HepG2 (cell line): ENCODE data around the gene INAFM2. TPM values are rescaled to one million over a fixed set of nuclear protein-coding genes. Genes with fewer than 3 reads are reported as not detected.
A peak's percentile ranks its signal among the peaks of the same experiment; 100 is the strongest.

ENCODE experiments used
- ATAC-seq: fragments of 200-7000 bp; cut with Tn5 transposase; 3 replicates; pipeline ENCODE4 v1.9.1; 2020; ENCODE audit warnings: mild to moderate bottlenecking, moderate library complexity
- BruUV-seq: library from RNA; stranded (reverse); fragments of 400-500 nt; replicated peaks from 2 replicates; lab custom pipeline; 2021; lab: Mats Ljungman, UMichigan
- CTCF ChIA-PET: fragments of 300-600 bp; formaldehyde crosslinking; extraction: SDS; loops from one replicate; lab custom pipeline; 2021; ENCODE audit warnings: low total read pairs, inconsistent platforms, low intra/inter-chr PET ratio; lab: Yijun Ruan, JAX
- POLR2A ChIA-PET: fragments of 350-600 bp; sonication (Branson Sonifier 250); formaldehyde crosslinking; loops from one replicate; lab custom pipeline; 2020; ENCODE audit warnings: antibody characterized with exemption, inconsistent platforms; lab: Yijun Ruan, JAX
- DNase-seq: peaks from one replicate; pipeline ENCODE4 v3.0.0-alpha.2; 2015; ENCODE audit warnings: low spot score
- FAIRE-seq: peaks from 3 replicates; lab custom pipeline; 2011; peaks lifted over from hg19 to GRCh38; lab: Jason Lieb, UNC
- H2AFZ ChIP-seq: one replicate; pipeline ENCODE4 v1.6.1; 2011; ENCODE audit warnings: low read length, inconsistent platforms
- H3K27ac ChIP-seq: fragments of 300-600 bp; 3 replicates; pipeline ENCODE4 v1.8.0; 2011; ENCODE audit warnings: mixed run types, mild to moderate bottlenecking, mixed read lengths, low read length, inconsistent platforms; ENCODE audit not compliant: insufficient read depth; ENCODE audit errors: extremely low read length
- H3K27me3 ChIP-seq, 2 experiments: fragments of 200-600 bp in 1 of 2; 2 replicates in 1 of 2; 3 replicates in 1 of 2; pipeline versions ENCODE4 v1.6.0 to v1.8.0; 2011; ENCODE audit warnings: low read length in 2 of 2, mild to moderate bottlenecking in 2 of 2, moderate library complexity in 2 of 2, inconsistent platforms in 1 of 2; ENCODE audit not compliant: insufficient read depth in 2 of 2, control insufficient read depth in 1 of 2
- H3K36me3 ChIP-seq, 2 experiments: fragments of 200-600 bp in 1 of 2; replicated peaks in 1 of 2; 2 replicates in 1 of 2; 3 replicates in 1 of 2; pipeline versions ENCODE4 v1.5.1 to v1.8.0; 2011; ENCODE audit warnings: low read length in 2 of 2, inconsistent platforms in 1 of 2; ENCODE audit not compliant: insufficient read depth in 2 of 2, control insufficient read depth in 1 of 2
- H3K4me1 ChIP-seq: 2 replicates; pipeline ENCODE4 v1.5.1; 2012; ENCODE audit warnings: low read length, inconsistent platforms; ENCODE audit not compliant: insufficient read depth
- H3K4me2 ChIP-seq: 2 replicates; pipeline ENCODE4 v1.6.0; 2011; ENCODE audit warnings: low read depth, low read length, inconsistent platforms
- H3K4me3 ChIP-seq, 3 experiments: fragments of 200-600 bp in 1 of 3; sonication (generic), shearing (Covaris generic) in 1 of 3; replicated peaks in 1 of 3; 2 replicates each; pipeline ENCODE4 v1.5.1; 2011 to 2016; ENCODE audit warnings: low read length in 3 of 3, inconsistent platforms in 2 of 3, low read depth in 2 of 3, mild to moderate bottlenecking in 2 of 3, control low read depth in 1 of 3, mixed read lengths in 1 of 3; ENCODE audit not compliant: insufficient read depth in 1 of 3
- H3K79me2 ChIP-seq: one replicate; pipeline ENCODE4 v1.6.1; 2011; ENCODE audit warnings: low read length, inconsistent platforms; ENCODE audit not compliant: insufficient read depth
- H3K9ac ChIP-seq: 2 replicates; pipeline ENCODE4 v1.6.0; 2011; ENCODE audit warnings: mild to moderate bottlenecking, low read depth, low read length, inconsistent platforms; ENCODE audit not compliant: insufficient read depth
- H3K9me3 ChIP-seq: 2 replicates; pipeline ENCODE4 v1.5.1; 2012; ENCODE audit warnings: mild to moderate bottlenecking, low read length
- H4K20me1 ChIP-seq: 2 replicates; pipeline ENCODE4 v1.6.0; 2011; ENCODE audit warnings: inconsistent platforms, mild to moderate bottlenecking, low read length, moderate library complexity; ENCODE audit not compliant: insufficient read depth
- ATF3 ChIP-seq: sonication (generic); formaldehyde crosslinking; IDR thresholded peaks from 2 replicates; pipeline ENCODE4 v1.4.0; 2020; ENCODE audit warnings: missing genetic modification reagents
- CTCF ChIP-seq: sonication (generic); formaldehyde crosslinking; IDR thresholded peaks from 2 replicates; pipeline ENCODE4 v1.5.0; 2020; ENCODE audit warnings: mild to moderate bottlenecking, missing genetic modification reagents, moderate library complexity
- HMGXB4 ChIP-seq, 2 experiments: sonication (generic) in 1 of 2; formaldehyde crosslinking in 1 of 2; IDR thresholded peaks; 2 replicates each; pipeline versions ENCODE4 v1.4.0 to v1.6.1; 2018 to 2020; ENCODE audit warnings: missing genetic modification reagents in 2 of 2, borderline replicate concordance in 1 of 2, low read depth in 1 of 2, mild to moderate bottlenecking in 1 of 2, missing biosample characterization in 1 of 2
- PRPF4 ChIP-seq: fragments of 200-400 bp; formaldehyde crosslinking; IDR thresholded peaks from 2 replicates; pipeline ENCODE4 v1.6.1; 2016; ENCODE audit warnings: low read length, low read depth; ENCODE audit not compliant: poor library complexity, severe bottlenecking
- ZNF224 ChIP-seq: sonication (generic); formaldehyde crosslinking; IDR thresholded peaks from 2 replicates; pipeline ENCODE4 v1.5.0; 2020; ENCODE audit warnings: mild to moderate bottlenecking, missing genetic modification reagents
- ZNF263 ChIP-seq: sonication (generic); formaldehyde crosslinking; IDR thresholded peaks from 2 replicates; pipeline ENCODE4 v1.4.0; 2020; ENCODE audit warnings: missing genetic modification reagents
- ZNF281 ChIP-seq: sonication (generic); formaldehyde crosslinking; IDR thresholded peaks from 2 replicates; pipeline ENCODE4 v1.4.0; 2020; ENCODE audit warnings: missing genetic modification reagents, borderline replicate concordance
- WGBS: methylation state at CpG from one replicate; pipeline ENCODE4 v1.1.6; 2017; ENCODE audit warnings: low lambda C conversion rate; 5-methylcytosine and 5-hydroxymethylcytosine counted together
- in situ Hi-C: cut with HindIII; loops from 2 replicates; pipeline ENCODE4 v1.10.0; 2017; ENCODE audit warnings: low pct_unique_long_range_greater_than_20kb; ENCODE audit not compliant: extremely low pct_ligation_motif_present
- intact Hi-C: fragments of 100-400 bp; cut with micrococcal nuclease; formaldehyde crosslinking; loops from one replicate; pipeline ENCODE4 v1.10.0; 2022; ENCODE audit not compliant: unreplicated experiment
- polyA plus RNA-seq, 8 experiments: library from polyadenylated mRNA; depleted of rRNA in 3 of 8; stranded (reverse) in 7 of 8; unstranded in 1 of 8; fragments of >200 nt; fragmentation: Illumina TruSeq in 4 of 8; extraction: Trizol in 4 of 8; gene quantifications; 2 replicates each; pipeline versions ENCODE4 v1.2.1 to v1.2.3, GENCODE V29; 2011 to 2016; ENCODE audit warnings: low read depth in 4 of 8, missing spikeins in 1 of 8, mixed read lengths in 1 of 8; ENCODE audit not compliant: insufficient read depth in 1 of 8
- total RNA-seq, 5 experiments: library from RNA; depleted of rRNA; stranded (reverse); fragments of >200 nt; fragmentation: Illumina TruSeq; extraction: Trizol; gene quantifications; 2 replicates each; pipeline ENCODE4 v1.2.3, GENCODE V29; 2016; ENCODE audit warnings: low read depth in 1 of 5

INAFM2 gene
- total and polyA plus RNA-seq, 2 of the 13 experiments (the other 11 are each of a cell fraction or from before 2014, with no cell fraction given), result 5.5 to 6.5 TPM

- peaks cover 44% of the 10 kb centered on the region for H3K4me1 ChIP-seq
- FAIRE-seq, result no peak
- no peaks in the 10 kb centered on the region for H4K20me1 ChIP-seq
- DNase-seq, result no peak
- in situ Hi-C loops, result no loop called here
- H3K79me2 ChIP-seq, result no peaks in the 10 kb centered on the region
- no TSS peak for BruUV-seq
- CTCF ChIA-PET, result interaction anchor here (1.4 to 2.0 kb wide), 2 partner anchors 9 to 12 kb away, joined by 3 to 7 read pairs; partner anchors contain the start of gene CCDC9B
- no peaks in the 10 kb centered on the region for H3K36me3 ChIP-seq
- POLR2A ChIA-PET, result interaction anchor here (1.4 kb wide), 1 partner anchor 13 kb away, joined by 3 read pairs; the partner anchor contains the start of gene CCDC9B
- ATAC-seq, result peak; percentile 9; the same call in 1 of the 3 replicates
- 4% methylated on average over 4 of the region's 5 CpGs for WGBS
- no peak overlapping the region for H3K27ac ChIP-seq
- peak overlapping the region; percentile 29; the same call in 1 of the 2 replicates for H3K4me2 ChIP-seq
- H3K27me3 ChIP-seq, result peaks cover 0 to 20% of the 10 kb centered on the region in 2 experiments; a peak in 2 of 5 replicates
- no peak overlapping the region for H3K4me3 ChIP-seq
- intact Hi-C loops, result no loop called here
- no peaks in the 10 kb centered on the region for H3K9me3 ChIP-seq
- peak; percentile 73 for TF ChIP-seq ZNF263 (CRISPR knock-in tag)
- no peak for TF ChIP-seq ZNF224 (CRISPR knock-in tag)
- no peak overlapping the region for H3K9ac ChIP-seq
- no peak overlapping the region for H2AFZ ChIP-seq
These were observed 30.2 kb downstream of the INAFM2 start for GRCh38 chr15:40353697-40354096.

GRCh38 chr15:40354408-40355171 is 31.1 kb downstream of the INAFM2 start:
- FAIRE-seq (peak; percentile 4), ATAC-seq (peak; percentile 65)
- CTCF ChIA-PET, result interaction anchor here (1.4 to 2.0 kb wide), 2 partner anchors 10 to 13 kb away, joined by 3 to 7 read pairs; partner anchors contain the start of gene CCDC9B
- TF ChIP-seq ATF3 (CRISPR knock-in tag), result no peak
- TF ChIP-seq HMGXB4 (CRISPR knock-in tag; IDR thresholded peaks at IDR 0.05; ENCODE audit: borderline replicate concordance in 1 of 2, low read depth in 1 of 2), result 0 out of 4 replicates have a peak, but pooled peaks of 1 of the 2 experiments have one; percentile 48
- TF ChIP-seq CTCF (CRISPR knock-in tag), result peak; percentile 58
- TF ChIP-seq PRPF4, result peak; percentile 63
- peak; percentile 91 for TF ChIP-seq ZNF281

More at GRCh38 chr15:40354408-40355171, 31.1 kb downstream of the INAFM2 start:
- no peak for DNase-seq
- 21% methylated on average over 8 of the region's 9 CpGs for WGBS
- Histone ChIP-seq H3K4me3 (no peak overlapping the region), H3K27me3 (peaks cover 0 to 29% of the 10 kb centered on the region in 2 experiments; a peak in 4 of 5 replicates), H3K4me1 (peaks cover 41% of the 10 kb centered on the region), H4K20me1 (no peaks in the 10 kb centered on the region), H2AFZ (no peak overlapping the region), H3K79me2 (no peaks in the 10 kb centered on the region), H3K4me2 (peak overlapping the region; percentile 29; the same call in 1 of the 2 replicates), H3K9me3 (no peaks in the 10 kb centered on the region), H3K9ac (no peak overlapping the region), H3K36me3 (no peaks in the 10 kb centered on the region), H3K27ac (no peak overlapping the region)
- intact Hi-C loops, result no loop called here
- in situ Hi-C loops, result no loop called here
- POLR2A ChIA-PET, result interaction anchor here (1.0 kb wide), 1 partner anchor 14 kb away, joined by 3 read pairs; the partner anchor contains the start of gene CCDC9B
- no TSS peak for BruUV-seq
